ENCODE results near the gene VBP1. TPM values are rescaled to one million over a fixed set of nuclear protein-coding genes. Genes with fewer than 3 reads are reported as not detected.
"Not testable (repeated sequence)": the region's sequence is repeated elsewhere in the genome, so short reads cannot be mapped to it uniquely, and the experiment has no call there.

VBP1 gene
- polyA plus RNA-seq, 4 donors: 35.1 to 39.1 (median 38.4) TPM

GRCh38 chrX:155216940-155217440, 730 bp downstream of the VBP1 start:
- FAIRE-seq (no peak), DNase-seq (peak in 1 of 2 donors; percentile 0)
- Histone ChIP-seq H3K27me3 (ENCODE audit: control insufficient read depth in 3 of 3, insufficient read depth in 3 of 3, low read length in 3 of 3) (no peaks in the 10 kb centered on the region), H3K4me3 (ENCODE audit: low read depth in 1 of 3, low read length in 3 of 3) (peak overlapping the region; percentile 56 to 82 (median 66)), H3K27ac (ENCODE audit: low read depth in 1 of 3, low read length in 2 of 3) (peak overlapping the region in 1 of 3 donors; percentile 90), H3K4me1 (ENCODE audit: control insufficient read depth in 3 of 3, insufficient read depth in 2 of 3, low read depth in 1 of 3, low read length in 2 of 3) (peaks cover 0 to 3% (median 0%) of the 10 kb centered on the region in 3 donors), H3K36me3 (ENCODE audit: control insufficient read depth in 3 of 3, insufficient read depth in 2 of 3, low read depth in 1 of 3, low read length in 3 of 3) (peaks cover 0 to 5% (median 3%) of the 10 kb centered on the region in 3 donors), H3K9me3 (ENCODE audit: control insufficient read depth in 2 of 2, insufficient read depth in 1 of 2, low read depth in 1 of 2, low read length in 1 of 2) (peaks cover 0 to 1% of the 10 kb centered on the region in 2 donors)
- WGBS, 3 donors: 6 to 34% (median 14%) methylated on average over 11 of the region's 11 CpGs

- Histone ChIP-seq H3K4me1 (ENCODE audit: control insufficient read depth in 3 of 3, insufficient read depth in 2 of 3, low read depth in 1 of 3, low read length in 2 of 3) (peaks cover 0 to 3% (median 0%) of the 10 kb centered on the region in 3 donors), H3K9me3 (ENCODE audit: control insufficient read depth in 2 of 2, insufficient read depth in 1 of 2, low read depth in 1 of 2, low read length in 1 of 2) (peaks cover 0 to 1% of the 10 kb centered on the region in 2 donors), H3K27me3 (ENCODE audit: control insufficient read depth in 3 of 3, insufficient read depth in 3 of 3, low read length in 3 of 3) (no peaks in the 10 kb centered on the region), H3K36me3 (ENCODE audit: control insufficient read depth in 3 of 3, insufficient read depth in 2 of 3, low read depth in 1 of 3, low read length in 3 of 3) (peaks cover 0 to 8% (median 3%) of the 10 kb centered on the region in 3 donors), H3K4me3 (ENCODE audit: low read depth in 1 of 3, low read length in 3 of 3) (no peak overlapping the region), H3K27ac (ENCODE audit: low read depth in 1 of 3, low read length in 2 of 3) (no peak overlapping the region)
- FAIRE-seq (no peak), DNase-seq (no peak)
- 79 to 89% (median 85%) methylated on average over 2 of the region's 2 CpGs for WGBS, 3 donors
Observed at GRCh38 chrX:155218777-155219176, 2.5 kb downstream of the VBP1 start.

- DNase-seq (no peak), FAIRE-seq (no peak)
- WGBS, 3 donors: 94 to 99% (median 99%) methylated on average over 4 of the region's 4 CpGs
- H3K27ac ChIP-seq (ENCODE audit: low read depth in 1 of 3, low read length in 2 of 3): no peak overlapping the region
- no peaks in the 10 kb centered on the region for H3K27me3 ChIP-seq (ENCODE audit: control insufficient read depth in 3 of 3, insufficient read depth in 3 of 3, low read length in 3 of 3)
- H3K4me1 ChIP-seq (ENCODE audit: control insufficient read depth in 3 of 3, insufficient read depth in 2 of 3, low read depth in 1 of 3, low read length in 2 of 3): peaks cover 0 to 3% (median 0%) of the 10 kb centered on the region in 3 donors
- peaks cover 0 to 1% of the 10 kb centered on the region in 2 donors for H3K9me3 ChIP-seq (ENCODE audit: control insufficient read depth in 2 of 2, insufficient read depth in 1 of 2, low read depth in 1 of 2, low read length in 1 of 2)
- peaks cover 0 to 12% (median 3%) of the 10 kb centered on the region in 3 donors for H3K36me3 ChIP-seq (ENCODE audit: control insufficient read depth in 3 of 3, insufficient read depth in 2 of 3, low read depth in 1 of 3, low read length in 3 of 3)
- H3K4me3 ChIP-seq (ENCODE audit: low read depth in 1 of 3, low read length in 3 of 3): no peak overlapping the region
Observed at GRCh38 chrX:155221351-155221750, 5.1 kb downstream of the VBP1 start.

GRCh38 chrX:155223746-155224145, 7.5 kb downstream of the VBP1 start:
- WGBS, 3 donors: 93 to 98% (median 98%) methylated on average over 7 to 30 of the region's 30 CpGs
- not testable (repeated sequence) for H3K4me1 ChIP-seq (ENCODE audit: control insufficient read depth in 3 of 3, insufficient read depth in 2 of 3, low read depth in 1 of 3, low read length in 2 of 3); DNase-seq; H3K27me3 ChIP-seq (ENCODE audit: control insufficient read depth in 3 of 3, insufficient read depth in 3 of 3, low read length in 3 of 3); H3K4me3 ChIP-seq (ENCODE audit: low read depth in 1 of 3, low read length in 3 of 3); H3K9me3 ChIP-seq (ENCODE audit: control insufficient read depth in 2 of 2, insufficient read depth in 1 of 2, low read depth in 1 of 2, low read length in 1 of 2); H3K27ac ChIP-seq (ENCODE audit: low read depth in 1 of 3, low read length in 2 of 3); FAIRE-seq
- H3K36me3 ChIP-seq (ENCODE audit: control insufficient read depth in 3 of 3, insufficient read depth in 2 of 3, low read depth in 1 of 3, low read length in 3 of 3): peaks cover 0 to 12% (median 3%) of the 10 kb centered on the region in 3 donors

GRCh38 chrX:155225774-155226173, 9.5 kb downstream of the VBP1 start:
- Histone ChIP-seq H3K27ac (ENCODE audit: low read depth in 1 of 3, low read length in 2 of 3) (no peak overlapping the region), H3K27me3 (ENCODE audit: control insufficient read depth in 3 of 3, insufficient read depth in 3 of 3, low read length in 3 of 3) (no peaks in the 10 kb centered on the region), H3K4me1 (ENCODE audit: control insufficient read depth in 3 of 3, insufficient read depth in 2 of 3, low read depth in 1 of 3, low read length in 2 of 3) (no peaks in the 10 kb centered on the region), H3K36me3 (ENCODE audit: control insufficient read depth in 3 of 3, insufficient read depth in 2 of 3, low read depth in 1 of 3, low read length in 3 of 3) (peaks cover 0 to 12% (median 3%) of the 10 kb centered on the region in 3 donors), H3K9me3 (ENCODE audit: control insufficient read depth in 2 of 2, insufficient read depth in 1 of 2, low read depth in 1 of 2, low read length in 1 of 2) (peaks cover 0 to 1% of the 10 kb centered on the region in 2 donors), H3K4me3 (ENCODE audit: low read depth in 1 of 3, low read length in 3 of 3) (no peak overlapping the region)
- 79 to 85% (median 80%) methylated on average over 3 of the region's 3 CpGs for WGBS, 3 donors
- FAIRE-seq: no peak
- DNase-seq: no peak

GRCh38 chrX:155231163-155231562, 14.9 kb downstream of the VBP1 start:
- no peak overlapping the region for H3K27ac ChIP-seq (ENCODE audit: low read depth in 1 of 3, low read length in 2 of 3)
- H3K4me1 ChIP-seq (ENCODE audit: control insufficient read depth in 3 of 3, insufficient read depth in 2 of 3, low read depth in 1 of 3, low read length in 2 of 3): no peaks in the 10 kb centered on the region
- H3K4me3 ChIP-seq (ENCODE audit: low read depth in 1 of 3, low read length in 3 of 3): no peak overlapping the region
- peaks cover 0 to 9% (median 4%) of the 10 kb centered on the region in 3 donors for H3K36me3 ChIP-seq (ENCODE audit: control insufficient read depth in 3 of 3, insufficient read depth in 2 of 3, low read depth in 1 of 3, low read length in 3 of 3)
- DNase-seq (no peak), FAIRE-seq (no peak)
- no peaks in the 10 kb centered on the region for H3K9me3 ChIP-seq (ENCODE audit: control insufficient read depth in 2 of 2, insufficient read depth in 1 of 2, low read depth in 1 of 2, low read length in 1 of 2)
- no peaks in the 10 kb centered on the region for H3K27me3 ChIP-seq (ENCODE audit: control insufficient read depth in 3 of 3, insufficient read depth in 3 of 3, low read length in 3 of 3)

- Histone ChIP-seq H3K27ac (ENCODE audit: low read depth in 1 of 3, low read length in 2 of 3) (no peak overlapping the region), H3K36me3 (ENCODE audit: control insufficient read depth in 3 of 3, insufficient read depth in 2 of 3, low read depth in 1 of 3, low read length in 3 of 3) (peaks cover 3 to 10% (median 4%) of the 10 kb centered on the region in 3 donors), H3K9me3 (ENCODE audit: control insufficient read depth in 2 of 2, insufficient read depth in 1 of 2, low read depth in 1 of 2, low read length in 1 of 2) (no peaks in the 10 kb centered on the region), H3K4me1 (ENCODE audit: control insufficient read depth in 3 of 3, insufficient read depth in 2 of 3, low read depth in 1 of 3, low read length in 2 of 3) (no peaks in the 10 kb centered on the region), H3K27me3 (ENCODE audit: control insufficient read depth in 3 of 3, insufficient read depth in 3 of 3, low read length in 3 of 3) (no peaks in the 10 kb centered on the region), H3K4me3 (ENCODE audit: low read depth in 1 of 3, low read length in 3 of 3) (no peak overlapping the region)
- FAIRE-seq (no peak), DNase-seq (no peak)
Observed at GRCh38 chrX:155235891-155236290, 19.6 kb downstream of the VBP1 start.

- 75 to 93% (median 86%) methylated on average over 5 of the region's 5 CpGs for WGBS, 3 donors
Observed at GRCh38 chrX:155237719-155238118, 21.5 kb downstream of the VBP1 start.

GRCh38 chrX:155242300-155242699, 26.0 kb downstream of the VBP1 start:
- Histone ChIP-seq H3K4me3 (ENCODE audit: low read depth in 1 of 3, low read length in 3 of 3) (no peak overlapping the region), H3K27me3 (ENCODE audit: control insufficient read depth in 3 of 3, insufficient read depth in 3 of 3, low read length in 3 of 3) (no peaks in the 10 kb centered on the region), H3K36me3 (ENCODE audit: control insufficient read depth in 3 of 3, insufficient read depth in 2 of 3, low read depth in 1 of 3, low read length in 3 of 3) (peaks cover 0 to 4% (median 3%) of the 10 kb centered on the region in 3 donors), H3K27ac (ENCODE audit: low read depth in 1 of 3, low read length in 2 of 3) (no peak overlapping the region), H3K9me3 (ENCODE audit: control insufficient read depth in 2 of 2, insufficient read depth in 1 of 2, low read depth in 1 of 2, low read length in 1 of 2) (no peaks in the 10 kb centered on the region), H3K4me1 (ENCODE audit: control insufficient read depth in 3 of 3, insufficient read depth in 2 of 3, low read depth in 1 of 3, low read length in 2 of 3) (no peaks in the 10 kb centered on the region)
- WGBS, 3 donors: 76 to 80% (median 77%) methylated on average over 5 of the region's 5 CpGs
- no peak for FAIRE-seq
- no peak for DNase-seq

More at GRCh38 chrX:155237719-155238118, 21.5 kb downstream of the VBP1 start:
- Histone ChIP-seq H3K4me1 (ENCODE audit: control insufficient read depth in 3 of 3, insufficient read depth in 2 of 3, low read depth in 1 of 3, low read length in 2 of 3) (no peaks in the 10 kb centered on the region), H3K27ac (ENCODE audit: low read depth in 1 of 3, low read length in 2 of 3) (no peak overlapping the region), H3K9me3 (ENCODE audit: control insufficient read depth in 2 of 2, insufficient read depth in 1 of 2, low read depth in 1 of 2, low read length in 1 of 2) (no peaks in the 10 kb centered on the region), H3K27me3 (ENCODE audit: control insufficient read depth in 3 of 3, insufficient read depth in 3 of 3, low read length in 3 of 3) (no peaks in the 10 kb centered on the region), H3K4me3 (ENCODE audit: low read depth in 1 of 3, low read length in 3 of 3) (no peak overlapping the region), H3K36me3 (ENCODE audit: control insufficient read depth in 3 of 3, insufficient read depth in 2 of 3, low read depth in 1 of 3, low read length in 3 of 3) (peaks cover 2 to 8% (median 3%) of the 10 kb centered on the region in 3 donors)
- DNase-seq (no peak), FAIRE-seq (no peak)

Data from small intestine (tissue), 7 donors.